BJ (cell line): ENCODE measurements around the gene MYH6. TPM values are rescaled to one million over a fixed set of nuclear protein-coding genes. Genes with fewer than 3 reads are reported as not detected.

Experiments
- CTCF ChIA-PET: fragments of 350-600 bp; formaldehyde crosslinking; extraction: SDS; loops from one replicate; lab custom pipeline; 2021; ENCODE audit warnings: antibody characterized with exemption, inconsistent platforms; lab: Yijun Ruan, JAX
- POLR2A ChIA-PET: fragments of 300-600 bp; sonication (Branson Sonifier 250); formaldehyde crosslinking; extraction: SDS; loops from one replicate; lab custom pipeline; 2021; ENCODE audit warnings: antibody characterized with exemption; lab: Charles Lee
- DNase-seq: peaks from one replicate; pipeline ENCODE4 v3.0.0-alpha.2; 2011; ENCODE audit warnings: low read depth
- H3K27me3 ChIP-seq: 2 replicates; pipeline ENCODE4 v1.6.0; 2011; ENCODE audit warnings: low read length; ENCODE audit not compliant: control insufficient read depth, insufficient read depth
- H3K36me3 ChIP-seq: 2 replicates; pipeline ENCODE4 v1.5.1; 2011; ENCODE audit warnings: low read length; ENCODE audit not compliant: control insufficient read depth, insufficient read depth
- H3K4me3 ChIP-seq: 2 replicates; pipeline ENCODE4 v1.5.1; 2011; ENCODE audit warnings: low read depth, mild to moderate bottlenecking, control low read depth, low read length
- CTCF ChIP-seq: IDR thresholded peaks from 2 replicates; pipeline ENCODE4 v1.5.1; 2011; ENCODE audit warnings: low read depth, mild to moderate bottlenecking, control low read depth, inconsistent platforms, low read length, moderate library complexity; ENCODE audit not compliant: insufficient read depth
- polyA plus RNA-seq: library from polyadenylated mRNA; depleted of rRNA; stranded (reverse); fragments of >200 nt; gene quantifications from 2 replicates; pipeline ENCODE4 v1.2.3, GENCODE V29; 2011

Gene MYH6
- polyA plus RNA-seq, 1 experiment = not detected

DNA sequence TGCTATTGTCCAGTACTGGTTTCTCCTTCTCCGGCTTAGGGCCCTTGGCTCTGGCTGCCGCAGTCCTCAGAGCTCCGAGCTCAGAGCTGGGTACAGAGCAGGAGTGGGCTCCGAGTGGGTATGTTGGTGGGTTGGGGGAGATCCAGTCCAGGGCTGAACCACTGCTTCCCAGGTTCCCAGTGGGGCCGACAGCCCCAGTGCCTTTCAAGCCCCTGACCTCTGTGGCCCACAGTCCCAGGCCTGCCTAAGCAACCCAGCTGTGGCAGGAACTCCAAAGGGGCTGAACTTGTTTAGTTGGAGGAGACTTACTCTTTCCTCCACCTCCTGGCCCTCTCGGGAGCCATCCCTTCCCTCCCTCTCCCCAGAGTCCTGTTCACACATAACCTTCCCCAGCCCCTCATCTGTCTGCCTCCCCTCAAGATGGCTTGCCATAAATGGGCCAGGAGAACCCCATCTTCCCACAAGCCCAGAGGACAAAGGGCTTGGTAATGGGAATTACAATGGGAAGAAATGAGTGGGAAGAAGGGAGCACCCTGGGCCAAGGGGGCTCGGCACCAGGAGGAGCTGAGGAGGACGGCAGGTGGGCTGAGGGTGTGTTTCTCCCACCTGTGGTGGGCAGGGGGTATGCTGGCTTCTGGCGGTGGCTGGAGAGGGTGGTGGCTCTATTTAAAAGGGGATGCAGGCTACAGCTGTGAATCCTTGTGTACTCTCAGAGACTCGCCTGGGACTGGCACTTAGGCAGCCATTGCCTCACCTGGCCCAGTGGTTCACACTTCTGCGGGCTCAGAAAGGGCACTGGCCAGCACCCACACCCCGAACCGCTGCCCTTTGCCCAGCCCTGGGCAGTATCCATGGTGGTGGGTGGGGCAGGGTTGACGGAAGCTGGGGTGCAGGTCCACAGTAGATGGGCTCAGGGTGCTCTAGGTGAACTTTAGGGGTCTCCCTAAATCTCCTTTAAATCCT is 3.8 kb upstream of the MYH6 start:
- Histone ChIP-seq H3K4me3 (no peak overlapping the region), H3K36me3 (no peaks in the 10 kb centered on the region), H3K27me3 (peaks cover 4% of the 10 kb centered on the region)
- ChIA-PET CTCF (no interaction called here), POLR2A (no interaction called here)
- TF ChIP-seq CTCF = no peak
- DNase-seq = no peak

- H3K27me3 ChIP-seq = peaks cover 6% of the 10 kb centered on the region
- no peaks in the 10 kb centered on the region for H3K36me3 ChIP-seq
- H3K4me3 ChIP-seq = no peak overlapping the region
- CTCF ChIA-PET = no interaction called here
- POLR2A ChIA-PET = no interaction called here
- DNase-seq = no peak
- no peak for TF ChIP-seq CTCF
These were observed 2.0 kb upstream of the MYH6 start for GRCh38 chr14:23409966-23410635.

- ChIA-PET POLR2A (no interaction called here), CTCF (no interaction called here)
- Histone ChIP-seq H3K36me3 (no peaks in the 10 kb centered on the region), H3K27me3 (peaks cover 7% of the 10 kb centered on the region), H3K4me3 (no peak overlapping the region)
- TF ChIP-seq CTCF = no peak
- DNase-seq = no peak
These were observed 1.4 kb upstream of the MYH6 start for GRCh38 chr14:23409475-23409874.

- Histone ChIP-seq H3K4me3 (no peak overlapping the region), H3K27me3 (peaks cover 9% of the 10 kb centered on the region), H3K36me3 (no peaks in the 10 kb centered on the region)
- ChIA-PET POLR2A (no interaction called here), CTCF (no interaction called here)
- TF ChIP-seq CTCF = no peak
- no peak for DNase-seq
These were observed 196 bp upstream of the MYH6 start for GRCh38 chr14:23408307-23408630.

- TF ChIP-seq CTCF = no peak
- Histone ChIP-seq H3K36me3 (no peaks in the 10 kb centered on the region), H3K27me3 (peaks cover 9% of the 10 kb centered on the region), H3K4me3 (no peak overlapping the region)
- ChIA-PET POLR2A (no interaction called here), CTCF (no interaction called here)
- no peak for DNase-seq
These were observed 1.2 kb downstream of the MYH6 start for GRCh38 chr14:23406725-23407355.
